Neuron (in vitro differentiated cells): ENCODE data around the gene ATP5PB.

Source experiments
- H2AFZ ChIP-seq: one replicate; pipeline ENCODE4 v1.6.1; 2013; ENCODE audit warnings: low read depth, mild to moderate bottlenecking, inconsistent platforms, low read length, moderate library complexity
- H3K27me3 ChIP-seq: one replicate; pipeline ENCODE4 v1.6.1; 2013; ENCODE audit warnings: low read length; ENCODE audit not compliant: insufficient read depth
- H3K36me3 ChIP-seq: one replicate; pipeline ENCODE4 v1.6.1; 2013; ENCODE audit warnings: low read length; ENCODE audit not compliant: insufficient read depth
- H3K4me1 ChIP-seq: one replicate; pipeline ENCODE4 v1.6.1; 2013; ENCODE audit warnings: low read length; ENCODE audit not compliant: insufficient read depth
- H3K4me3 ChIP-seq: 2 replicates; pipeline ENCODE4 v1.5.1; 2013; ENCODE audit warnings: mild to moderate bottlenecking, low read length, moderate library complexity
- H3K9me3 ChIP-seq: one replicate; pipeline ENCODE4 v1.6.1; 2013; ENCODE audit warnings: low read length

Gene ATP5PB

DNA sequence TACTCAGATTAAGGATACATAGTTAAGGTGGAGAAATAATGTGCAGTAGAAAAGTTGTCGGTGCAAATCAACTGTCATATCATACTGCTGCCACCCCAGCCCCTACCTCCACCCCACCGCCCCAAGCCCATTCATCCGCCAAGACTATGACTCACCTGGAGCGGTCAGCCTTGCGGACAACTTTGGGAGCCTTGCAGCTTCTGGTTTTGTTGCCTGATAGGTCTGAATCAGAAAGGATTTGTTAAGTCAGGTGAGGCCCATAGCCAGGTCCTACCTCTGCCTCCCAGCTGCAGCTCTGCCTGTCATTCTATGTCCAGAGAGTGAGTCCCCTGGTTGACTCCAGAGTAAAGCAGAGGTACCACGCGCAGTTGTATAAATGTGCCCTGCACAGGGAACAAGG is 37.2 kb downstream of the ATP5PB start:
- Histone ChIP-seq H3K36me3 (no peaks in the 10 kb centered on the region), H3K27me3 (peaks cover 2% of the 10 kb centered on the region)

GRCh38 chr1:111487133-111487532 is 37.9 kb downstream of the ATP5PB start:
- no peak overlapping the region for H2AFZ ChIP-seq

More for the DNA sequence above, 37.2 kb downstream of the ATP5PB start:
- Histone ChIP-seq H2AFZ (no peak overlapping the region), H3K9me3 (no peaks in the 10 kb centered on the region), H3K4me3 (no peak overlapping the region), H3K4me1 (no peaks in the 10 kb centered on the region)

DNA sequence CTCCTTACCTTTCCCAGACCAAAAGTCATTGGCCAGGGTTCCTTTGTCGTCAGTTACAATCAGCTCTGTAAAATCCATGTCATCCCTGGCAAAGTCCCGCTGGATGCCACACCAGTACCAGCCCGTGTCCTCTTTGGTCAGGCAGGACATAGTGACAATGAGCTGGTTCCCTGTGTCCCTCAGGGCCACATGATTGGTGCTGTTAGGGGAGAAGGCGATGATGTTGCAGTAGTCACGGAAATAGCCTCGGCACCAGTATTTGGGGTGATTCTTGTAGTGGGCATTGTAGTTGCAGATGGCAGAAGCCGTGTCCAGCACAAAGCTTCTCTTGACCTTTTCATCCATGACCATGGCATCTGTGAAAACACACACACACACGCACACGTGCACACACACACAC is 39.4 kb downstream of the ATP5PB start:
- Histone ChIP-seq H3K27me3 (peaks cover 2% of the 10 kb centered on the region), H3K36me3 (no peaks in the 10 kb centered on the region), H3K4me1 (peaks cover 3% of the 10 kb centered on the region), H3K9me3 (no peaks in the 10 kb centered on the region), H2AFZ (no peak overlapping the region), H3K4me3 (no peak overlapping the region)

More at GRCh38 chr1:111487133-111487532, 37.9 kb downstream of the ATP5PB start:
- Histone ChIP-seq H3K27me3 (peaks cover 2% of the 10 kb centered on the region), H3K9me3 (no peaks in the 10 kb centered on the region), H3K36me3 (no peaks in the 10 kb centered on the region), H3K4me3 (no peak overlapping the region), H3K4me1 (no peaks in the 10 kb centered on the region)

DNA sequence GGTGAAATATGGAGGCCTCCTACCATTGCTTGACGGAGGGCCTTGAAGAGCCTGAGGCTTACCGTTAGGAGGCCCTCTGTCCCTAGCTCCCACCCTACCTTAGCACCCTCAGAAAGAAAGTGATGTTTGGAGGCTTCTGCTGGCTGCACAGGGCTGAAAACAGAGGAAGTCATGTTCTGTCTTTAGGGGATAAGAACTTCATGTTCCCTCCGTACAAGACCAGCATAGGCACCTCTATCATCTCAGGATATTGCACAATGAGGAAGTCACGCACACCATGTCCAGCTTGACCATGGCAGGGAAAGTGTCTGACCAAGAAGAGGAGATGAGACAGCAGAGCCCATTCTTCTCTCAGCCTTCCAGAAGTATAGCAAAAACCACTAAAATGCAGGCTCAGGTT is 40.3 kb downstream of the ATP5PB start:
- H2AFZ ChIP-seq = no peak overlapping the region
- H3K4me3 ChIP-seq = no peak overlapping the region

DNA sequence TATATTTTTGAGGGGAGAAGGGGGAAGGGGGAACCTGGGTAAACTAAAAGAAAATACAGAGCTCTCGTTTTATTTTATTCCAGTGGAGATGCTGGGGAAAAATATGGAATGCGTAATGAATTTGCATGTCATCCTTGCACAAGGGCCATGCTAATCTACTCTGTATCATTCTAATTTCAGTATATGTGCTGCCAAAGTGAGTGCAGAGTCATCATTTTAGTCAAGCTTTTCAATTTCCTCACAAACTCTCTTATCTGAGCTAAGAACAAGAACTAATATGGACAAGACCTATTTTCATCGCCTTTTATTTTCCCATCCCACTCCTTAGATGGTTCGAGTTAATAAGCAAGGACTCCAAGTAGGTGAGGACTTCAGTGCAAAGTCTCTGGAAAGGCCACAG is 41.0 kb downstream of the ATP5PB start:
- Histone ChIP-seq H3K36me3 (no peaks in the 10 kb centered on the region), H3K4me3 (no peak overlapping the region)

More for the DNA sequence above, 40.3 kb downstream of the ATP5PB start:
- no peaks in the 10 kb centered on the region for H3K9me3 ChIP-seq
- H3K36me3 ChIP-seq = no peaks in the 10 kb centered on the region
- no peaks in the 10 kb centered on the region for H3K27me3 ChIP-seq
- peaks cover 3% of the 10 kb centered on the region for H3K4me1 ChIP-seq

DNA sequence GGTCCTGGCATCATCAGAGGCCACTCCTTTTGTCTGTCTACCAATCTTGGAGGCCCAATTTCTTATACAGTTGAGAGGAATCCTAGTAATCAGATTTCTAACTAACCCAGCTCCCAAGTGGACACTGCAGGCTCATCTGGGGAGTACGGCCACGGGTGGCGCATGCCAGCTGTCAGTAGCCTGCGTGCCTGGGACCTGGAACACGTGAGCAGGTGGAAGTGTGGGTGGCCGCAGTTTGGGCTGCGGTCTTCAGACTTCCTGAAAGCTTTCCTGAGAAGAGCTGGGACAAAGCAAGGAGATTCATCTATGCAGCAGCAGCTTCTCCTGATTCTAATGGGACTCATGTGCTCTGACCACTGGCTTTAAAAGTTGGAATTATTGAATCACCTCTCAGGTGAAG is 41.8 kb downstream of the ATP5PB start:
- no peaks in the 10 kb centered on the region for H3K9me3 ChIP-seq
- no peaks in the 10 kb centered on the region for H3K36me3 ChIP-seq
- H3K4me1 ChIP-seq = peaks cover 3% of the 10 kb centered on the region
- H3K4me3 ChIP-seq = no peak overlapping the region
- no peaks in the 10 kb centered on the region for H3K27me3 ChIP-seq
- no peak overlapping the region for H2AFZ ChIP-seq

More for the DNA sequence above, 41.0 kb downstream of the ATP5PB start:
- H3K27me3 ChIP-seq = no peaks in the 10 kb centered on the region
- H2AFZ ChIP-seq = no peak overlapping the region
- H3K9me3 ChIP-seq = no peaks in the 10 kb centered on the region
- H3K4me1 ChIP-seq = peaks cover 3% of the 10 kb centered on the region

DNA sequence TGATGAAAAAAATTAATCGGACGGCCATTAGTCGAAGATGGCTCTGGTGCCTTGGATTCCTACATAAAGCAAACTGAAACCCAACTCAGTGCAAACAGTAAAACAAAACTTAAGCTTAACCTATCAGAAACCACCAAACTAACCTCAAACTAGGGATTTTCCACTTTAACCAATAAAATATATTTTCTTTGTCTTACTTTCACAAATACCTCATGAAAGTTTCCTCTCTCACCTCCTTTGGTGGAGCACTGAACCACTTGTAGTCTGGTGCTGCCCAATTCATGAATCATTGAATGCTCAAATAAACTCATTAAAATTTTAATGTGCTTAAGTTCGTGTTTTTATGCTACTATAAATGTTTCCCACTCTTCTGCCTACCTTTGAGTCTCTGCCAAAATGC is 47.1 kb downstream of the ATP5PB start:
- H3K9me3 ChIP-seq = no peaks in the 10 kb centered on the region
- H3K27me3 ChIP-seq = no peaks in the 10 kb centered on the region
- no peak overlapping the region for H3K4me3 ChIP-seq
- no peaks in the 10 kb centered on the region for H3K36me3 ChIP-seq
- no peak overlapping the region for H2AFZ ChIP-seq
- peaks cover 8% of the 10 kb centered on the region for H3K4me1 ChIP-seq

DNA sequence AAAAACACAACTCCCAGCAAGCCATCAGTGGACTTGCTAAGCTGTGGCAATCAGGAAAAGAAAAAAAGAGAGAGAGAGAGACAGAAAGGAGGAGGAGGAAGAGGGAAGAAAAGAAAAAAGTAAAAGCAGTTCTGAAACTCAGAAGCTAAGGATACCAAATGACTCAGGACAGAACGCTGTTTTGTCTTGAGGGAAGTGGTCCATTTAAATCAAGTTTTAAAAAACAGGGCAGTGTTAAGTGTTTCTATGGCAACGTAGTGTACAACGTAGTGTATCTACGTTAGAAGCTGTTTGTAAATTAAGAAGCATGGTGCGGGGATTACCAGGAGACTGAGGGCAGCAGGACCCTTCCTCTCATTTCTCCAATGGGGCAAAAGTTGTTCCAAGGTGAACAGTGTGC is 48.3 kb downstream of the ATP5PB start:
- Histone ChIP-seq H3K4me1 (peaks cover 8% of the 10 kb centered on the region), H3K4me3 (no peak overlapping the region), H2AFZ (no peak overlapping the region), H3K27me3 (no peaks in the 10 kb centered on the region), H3K36me3 (no peaks in the 10 kb centered on the region), H3K9me3 (no peaks in the 10 kb centered on the region)

DNA sequence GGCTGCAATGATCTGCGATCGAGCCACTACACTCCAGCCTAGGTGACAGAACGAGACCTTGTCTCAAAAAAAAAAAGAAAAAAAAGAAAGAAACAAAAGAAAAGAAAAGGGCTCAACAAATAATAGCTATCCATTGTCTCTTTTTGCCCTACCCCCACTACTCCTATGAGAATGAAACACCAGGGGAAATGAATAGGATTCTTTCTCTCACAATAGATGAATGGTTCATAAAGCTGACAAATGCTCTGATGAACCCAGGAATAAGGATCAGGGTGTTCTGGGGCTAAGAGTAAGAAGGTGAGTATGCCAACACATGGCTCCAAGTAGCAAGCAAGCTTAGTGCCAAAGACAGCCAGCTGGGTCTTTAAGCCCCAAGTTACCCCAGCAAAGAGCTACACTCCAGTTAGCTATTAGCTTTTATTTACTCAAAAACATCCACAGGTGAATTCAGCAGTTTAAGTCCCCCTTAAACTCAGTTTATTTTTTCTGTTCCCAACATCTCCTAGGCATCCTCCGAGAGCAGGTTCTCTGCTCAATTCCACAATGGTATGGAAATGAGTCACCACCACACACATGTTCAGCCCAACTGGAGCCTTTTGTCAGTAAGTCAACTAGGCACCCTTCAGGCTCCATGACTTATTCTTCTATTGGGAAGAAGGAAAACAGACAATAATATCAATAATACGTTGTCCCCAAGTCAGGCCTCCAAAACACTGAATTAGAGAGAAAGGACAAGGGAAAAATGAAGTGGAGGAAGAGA is 49.9 kb downstream of the ATP5PB start:
- no peaks in the 10 kb centered on the region for H3K36me3 ChIP-seq
- peaks cover 5% of the 10 kb centered on the region for H3K4me1 ChIP-seq
- peaks cover 3% of the 10 kb centered on the region for H3K27me3 ChIP-seq
- no peak overlapping the region for H3K4me3 ChIP-seq
- H2AFZ ChIP-seq = no peak overlapping the region
- H3K9me3 ChIP-seq = no peaks in the 10 kb centered on the region

- Histone ChIP-seq H3K27me3 (peaks cover 4% of the 10 kb centered on the region), H3K4me1 (peaks cover 5% of the 10 kb centered on the region), H3K4me3 (no peak overlapping the region), H2AFZ (no peak overlapping the region), H3K9me3 (no peaks in the 10 kb centered on the region), H3K36me3 (no peaks in the 10 kb centered on the region)
Measured at GRCh38 chr1:111501645-111502044, 52.4 kb downstream of the ATP5PB start.

GRCh38 chr1:111503585-111504060 is 54.4 kb downstream of the ATP5PB start, which contains the start of the genes ADORA3 and TMIGD3:
Gene ADORA3 (minus strand): TSS chr1:111503633. CDS start chr1:111503354, 279 bp downstream.
Gene TMIGD3 (minus strand): TSS chr1:111503633. CDS start chr1:111503354, 279 bp downstream.
- H2AFZ ChIP-seq = no peak within 1 kb of the TSS
- no peak within 1 kb of the TSS for H3K4me3 ChIP-seq
- H3K27me3 ChIP-seq = peaks cover 4% of the 10 kb centered on the region
- H3K4me1 ChIP-seq = peaks cover 8% of the 10 kb centered on the region
- H3K36me3 ChIP-seq = no peaks in the 10 kb centered on the region
- H3K9me3 ChIP-seq = no peaks in the 10 kb centered on the region

DNA sequence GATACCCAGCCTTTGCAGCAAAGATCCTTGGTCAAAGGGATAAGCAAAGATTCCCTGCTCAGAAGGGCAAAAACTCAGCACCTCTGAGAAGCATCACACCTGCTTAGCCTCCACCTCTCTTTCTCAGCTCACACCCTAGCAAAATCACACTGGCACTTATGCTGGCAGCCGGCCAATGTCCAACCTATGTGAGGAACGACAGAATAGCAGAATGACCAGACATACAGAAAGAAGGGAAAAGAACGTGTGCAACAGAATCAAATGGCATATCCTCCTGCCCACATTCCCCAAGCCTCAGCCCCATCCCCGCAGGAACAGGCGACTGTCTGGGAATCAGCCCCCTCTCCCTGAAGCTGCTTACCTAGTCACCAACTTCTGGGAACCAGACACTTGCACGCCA is 54.8 kb downstream of the ATP5PB start:
- Histone ChIP-seq H2AFZ (no peak overlapping the region), H3K36me3 (no peaks in the 10 kb centered on the region), H3K27me3 (peaks cover 4% of the 10 kb centered on the region), H3K4me3 (no peak overlapping the region), H3K4me1 (peaks cover 7% of the 10 kb centered on the region), H3K9me3 (no peaks in the 10 kb centered on the region)

- Histone ChIP-seq H3K27me3 (peaks cover 4% of the 10 kb centered on the region), H3K36me3 (no peaks in the 10 kb centered on the region), H3K4me1 (peaks cover 3% of the 10 kb centered on the region), H2AFZ (no peak overlapping the region), H3K4me3 (no peak overlapping the region), H3K9me3 (no peaks in the 10 kb centered on the region)
Measured at GRCh38 chr1:111505641-111506119, 56.4 kb downstream of the ATP5PB start.
